ENCODE results near the gene OXER1.
"Not testable (repeated sequence)": the region's sequence is repeated elsewhere in the genome, so short reads cannot be mapped to it uniquely, and the experiment has no call there.

The OXER1 gene

DNA sequence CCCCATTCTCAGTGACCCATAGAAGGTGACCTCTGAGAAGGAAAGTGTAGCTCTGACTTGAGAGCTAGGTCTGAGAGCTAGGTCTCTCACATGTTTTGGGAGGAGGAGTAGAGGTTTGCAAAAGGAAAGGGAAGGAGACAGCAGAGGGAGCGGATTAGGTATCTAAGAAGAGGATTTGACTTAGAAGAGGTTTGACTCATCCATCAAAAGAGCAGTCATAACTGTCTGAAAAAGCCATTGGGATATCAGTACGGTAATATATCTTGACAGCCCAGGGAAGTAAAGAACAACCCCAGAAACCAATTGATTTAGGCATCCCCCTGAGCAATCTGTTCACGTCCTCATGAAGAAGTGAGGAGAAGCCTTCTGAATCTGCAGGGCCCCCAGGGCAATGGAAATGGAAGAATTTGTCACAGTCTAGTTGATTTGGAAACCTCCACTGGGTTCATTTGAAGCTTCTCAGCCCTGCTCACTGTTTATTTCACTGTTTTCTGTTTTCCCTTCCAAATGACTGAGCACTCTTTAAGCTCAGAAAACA, 19.3 kb downstream of the OXER1 start:
- no peak for DNase-seq

DNA sequence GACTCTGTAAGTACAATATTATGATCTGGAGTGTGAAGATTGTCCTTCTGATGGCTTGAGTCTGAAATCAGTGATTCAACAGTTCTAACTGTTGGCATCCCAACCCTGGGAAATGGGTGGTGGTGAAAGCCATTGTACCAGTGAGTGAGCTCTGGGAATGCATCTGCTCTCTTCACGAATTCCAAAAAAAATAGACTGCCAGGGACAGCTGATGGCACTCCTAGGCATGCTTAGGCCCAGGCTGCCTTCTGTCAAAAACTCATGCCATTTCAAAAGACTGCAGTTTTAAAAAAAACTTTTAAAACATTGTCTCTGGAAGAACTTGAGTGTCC, 20.3 kb downstream of the OXER1 start:
- no peak for DNase-seq

DNA sequence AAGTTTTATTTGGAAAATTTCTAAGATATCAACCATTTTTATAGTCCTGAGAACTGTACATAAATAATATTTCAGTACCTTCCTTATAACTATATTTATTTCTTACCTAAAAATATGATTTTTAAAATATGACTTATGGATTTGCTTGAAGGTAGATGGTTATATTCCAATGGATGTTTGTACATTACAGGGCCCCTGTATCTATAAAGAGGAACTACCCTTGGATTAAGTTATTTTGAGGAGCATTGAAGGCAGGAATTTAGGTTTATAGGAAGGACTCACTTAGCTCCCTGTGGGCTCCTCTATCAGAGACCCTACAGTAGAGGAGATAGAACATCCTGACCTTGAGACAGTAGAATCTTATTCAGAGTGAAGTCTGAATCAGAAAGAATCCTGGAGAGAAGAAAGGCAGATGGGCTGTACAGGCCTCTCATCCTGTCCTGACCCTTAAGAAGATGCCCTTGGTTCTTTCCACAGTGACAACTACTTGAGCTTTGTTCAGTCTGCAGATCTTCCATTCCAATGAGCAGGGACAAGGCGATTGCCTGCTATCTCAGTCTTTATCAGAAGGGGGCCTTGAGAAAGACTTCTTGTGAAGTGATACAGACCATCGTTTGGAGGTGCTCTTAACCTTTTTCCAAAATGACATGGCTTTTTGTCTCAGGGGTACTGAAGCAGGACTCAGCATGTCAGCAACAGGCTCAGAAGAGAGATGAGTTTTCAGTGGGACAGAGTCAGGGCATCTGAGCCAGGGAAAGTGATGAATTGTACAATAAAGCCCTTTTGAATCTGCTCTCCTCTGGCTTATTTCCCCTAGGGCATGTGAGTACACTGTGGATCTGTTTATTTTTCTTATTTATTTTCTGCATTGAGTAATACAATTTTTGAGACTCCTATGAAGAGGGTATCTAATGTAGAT, 20.9 kb downstream of the OXER1 start:
- DNase-seq: no peak

DNA sequence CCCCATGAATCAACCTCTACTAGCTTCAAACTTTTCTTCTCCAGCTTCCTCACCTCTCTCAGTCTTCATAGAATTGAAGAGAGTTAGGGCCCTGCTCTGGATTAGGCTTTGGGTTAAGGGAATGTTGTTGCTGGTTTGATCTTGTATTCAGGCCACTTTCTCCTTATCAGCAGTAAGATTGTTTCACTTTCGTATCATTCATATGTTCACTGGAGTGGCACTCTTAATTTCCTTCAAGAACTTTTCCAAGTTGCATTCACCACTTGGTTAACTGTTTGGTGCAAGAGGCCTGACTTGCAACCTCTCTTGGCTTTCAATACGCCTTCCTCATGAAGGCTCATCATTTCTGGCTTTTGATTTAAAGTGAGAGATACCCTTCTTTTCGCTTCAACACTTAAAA, 22.8 kb downstream of the OXER1 start:
- no peak for DNase-seq

DNA sequence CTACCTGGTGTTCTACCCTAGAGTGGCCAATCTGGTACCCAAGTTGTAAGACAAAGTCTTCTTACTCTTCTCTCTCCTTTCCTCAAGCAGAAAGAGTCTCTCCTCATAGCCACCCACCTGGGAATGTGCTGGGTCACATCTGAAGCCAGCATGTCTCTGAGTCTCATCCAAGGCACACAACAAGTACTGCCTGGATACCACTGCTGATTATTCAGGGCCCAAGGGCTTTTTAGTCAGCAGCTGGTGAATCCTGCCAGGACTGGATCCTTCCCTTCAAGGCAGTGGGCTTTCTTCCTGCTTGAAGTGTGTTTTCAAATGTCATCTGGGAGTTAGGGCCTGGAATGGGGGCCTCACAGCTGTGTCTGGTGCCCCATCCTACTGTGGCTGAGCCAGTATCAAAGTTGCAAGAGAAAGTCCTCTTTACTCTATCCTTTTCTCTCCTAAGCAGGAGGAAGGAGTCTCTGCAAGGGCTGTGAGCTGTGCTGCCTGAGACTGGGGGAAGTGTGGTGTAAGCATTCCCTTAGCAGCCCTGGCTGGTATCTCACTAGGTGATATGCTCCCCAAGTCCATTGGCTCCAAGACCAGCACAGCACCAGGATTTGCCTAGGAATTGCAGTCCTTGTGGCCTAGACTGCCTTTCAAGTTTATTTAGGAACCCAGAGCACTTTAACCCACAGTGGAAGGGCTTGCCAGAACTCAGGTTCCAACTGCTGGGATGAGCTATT, 27.2 kb downstream of the OXER1 start:
- no peak for DNase-seq

DNA sequence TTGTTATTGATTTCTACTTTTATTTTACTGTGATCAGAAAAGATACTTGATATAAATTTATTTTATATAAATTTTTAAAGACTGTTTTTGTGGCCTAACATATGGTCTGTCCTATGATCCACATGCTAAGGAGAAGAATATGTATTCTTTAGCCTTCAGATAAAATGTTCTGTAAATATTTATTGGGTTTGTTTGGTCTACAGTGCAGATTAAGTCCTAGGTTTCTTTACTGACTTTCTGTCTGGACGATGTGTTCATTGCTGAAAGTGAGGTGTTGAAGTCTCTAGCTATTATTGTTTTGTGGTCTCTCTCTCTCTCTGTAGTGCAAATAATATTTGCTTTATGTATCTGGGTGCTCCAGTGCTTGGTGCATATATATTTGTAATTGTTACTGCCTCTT, 30.1 kb downstream of the OXER1 start:
- DNase-seq: no peak

DNA sequence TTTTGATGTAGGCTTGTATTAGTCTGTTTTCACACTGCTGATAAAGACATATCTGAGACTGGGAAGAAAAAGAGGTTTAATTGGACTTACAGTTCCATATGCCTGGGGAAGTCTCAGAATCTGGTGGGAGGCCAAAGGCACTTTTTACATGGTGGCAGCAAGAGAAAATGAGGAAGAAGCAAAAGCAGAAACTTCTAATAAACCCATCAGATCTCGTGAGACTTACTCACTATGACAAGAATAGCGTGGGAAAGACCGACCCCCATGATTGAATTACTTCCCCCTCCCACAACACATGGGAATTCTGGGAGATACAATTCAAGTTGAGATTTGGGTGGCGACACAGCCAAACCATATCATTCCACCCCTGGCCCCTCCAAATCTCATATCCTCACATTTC, 32.6 kb downstream of the OXER1 start:
- not testable (repeated sequence) for DNase-seq

DNA sequence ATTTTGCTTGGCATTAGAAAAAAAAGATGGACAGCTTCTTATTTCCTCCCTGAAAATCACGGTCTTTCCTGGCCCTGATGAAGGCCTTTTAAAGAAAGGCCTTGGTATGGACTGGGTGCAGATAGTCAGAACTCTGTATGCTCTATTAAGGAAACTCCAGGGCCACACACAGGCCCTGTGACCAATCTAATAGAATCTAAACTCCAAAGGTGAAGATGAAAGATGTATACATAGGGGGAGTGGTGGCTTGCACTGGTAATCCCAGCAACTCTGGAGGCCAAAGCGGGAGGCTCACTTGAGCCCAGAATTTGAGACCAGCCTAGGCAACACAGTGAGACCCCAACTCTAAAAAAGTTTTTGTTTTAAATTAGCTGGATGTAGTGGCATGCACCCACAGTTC, 37.3 kb downstream of the OXER1 start:
- no peak for DNase-seq

DNA sequence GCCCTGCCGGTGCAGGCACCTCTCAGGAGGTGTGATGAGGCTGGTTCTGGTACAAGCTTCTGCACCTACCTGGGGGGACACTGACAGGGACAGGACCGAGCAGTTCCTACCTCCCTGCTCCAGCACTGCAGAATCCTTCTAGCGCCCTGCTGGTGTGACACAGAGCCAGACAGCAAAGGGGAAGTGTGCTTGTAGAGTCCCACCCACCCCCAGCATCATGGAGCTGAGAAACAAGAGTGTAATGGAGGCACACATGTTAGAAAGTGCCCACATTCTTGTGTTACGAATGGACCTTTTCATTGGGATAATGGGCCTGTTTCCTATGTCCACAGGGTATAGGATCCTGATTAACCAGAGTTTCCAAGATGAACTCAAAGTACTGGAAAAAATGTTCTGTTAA, 38.3 kb downstream of the OXER1 start:
- no peak for DNase-seq

DNA sequence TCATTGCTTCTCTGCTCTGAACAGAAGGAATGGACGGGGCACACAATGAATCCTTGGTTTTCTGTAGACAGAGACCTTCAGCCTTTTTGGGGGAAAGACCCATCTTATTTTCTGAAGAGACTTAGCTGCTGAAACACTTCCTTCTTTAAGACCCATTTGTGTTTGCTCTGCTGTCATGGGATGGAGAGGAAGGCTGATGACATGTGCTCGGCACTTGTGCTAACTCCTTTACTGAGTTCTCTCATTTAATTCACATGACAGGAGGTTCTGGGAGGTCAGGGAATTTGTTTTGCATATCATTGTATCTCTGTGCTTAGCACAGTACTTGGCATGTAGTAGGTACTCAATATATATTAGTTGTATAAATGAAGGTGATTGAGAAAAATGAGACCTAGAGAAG, 39.0 kb downstream of the OXER1 start:
- DNase-seq: no peak

DNA sequence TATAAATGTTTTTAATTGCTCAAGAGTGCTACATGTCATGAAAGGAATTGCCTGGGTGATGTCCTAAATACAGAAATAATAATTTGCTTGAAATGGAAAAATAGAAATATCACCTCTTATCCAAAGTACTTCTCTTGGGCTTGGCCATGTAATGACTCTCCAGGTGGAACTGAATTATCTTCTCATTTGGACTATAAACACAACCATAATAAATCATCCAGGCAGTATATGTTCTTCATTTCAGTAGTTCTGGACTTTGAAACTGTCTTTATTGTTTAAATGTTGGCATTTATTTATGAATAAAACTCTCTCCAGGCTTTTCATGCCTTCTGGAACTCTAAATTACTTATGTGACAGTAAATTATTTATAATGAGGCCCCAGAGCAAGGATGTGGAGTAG, 40.5 kb downstream of the OXER1 start:
- no peak for DNase-seq

DNA sequence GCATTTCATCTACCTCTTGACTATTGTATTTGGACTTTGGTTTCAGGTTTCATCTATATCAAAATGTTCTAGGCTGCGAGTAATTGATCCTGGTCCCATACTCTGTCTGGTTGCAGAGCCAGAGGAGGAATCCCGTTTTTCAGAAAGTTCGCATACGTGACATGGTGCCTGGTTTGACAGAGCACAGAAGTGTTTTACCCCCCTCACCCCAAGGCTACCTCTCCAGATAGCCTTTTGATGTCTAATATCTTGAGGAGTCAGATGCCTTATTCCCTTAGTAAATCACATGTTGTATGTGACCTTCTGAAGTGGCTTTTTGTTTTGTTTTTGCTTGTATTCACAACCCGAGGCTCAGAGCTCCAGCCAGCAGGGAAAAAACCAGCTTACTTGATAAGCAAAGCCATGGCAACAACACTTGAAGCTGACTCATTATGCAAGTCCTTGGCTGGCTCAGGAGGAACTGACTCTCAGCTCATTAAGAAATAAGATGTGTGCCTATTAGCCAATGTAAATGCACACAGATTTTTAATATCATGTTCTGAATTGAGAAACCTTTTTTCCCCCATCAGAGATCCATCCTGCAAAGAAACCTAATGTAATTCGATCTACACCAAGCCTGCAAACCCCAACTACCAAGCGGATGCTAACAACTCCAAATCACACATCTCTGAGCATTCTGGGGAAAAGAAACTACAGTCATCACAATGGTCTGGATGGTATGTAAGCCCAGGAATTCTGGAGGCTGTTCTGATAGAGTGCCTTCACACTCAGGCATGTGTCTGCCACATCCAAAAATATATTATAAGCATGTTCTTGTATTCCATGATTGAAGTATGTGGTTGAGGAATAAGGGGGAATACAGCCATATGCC, 41.4 kb downstream of the OXER1 start:
- DNase-seq: no peak

DNA sequence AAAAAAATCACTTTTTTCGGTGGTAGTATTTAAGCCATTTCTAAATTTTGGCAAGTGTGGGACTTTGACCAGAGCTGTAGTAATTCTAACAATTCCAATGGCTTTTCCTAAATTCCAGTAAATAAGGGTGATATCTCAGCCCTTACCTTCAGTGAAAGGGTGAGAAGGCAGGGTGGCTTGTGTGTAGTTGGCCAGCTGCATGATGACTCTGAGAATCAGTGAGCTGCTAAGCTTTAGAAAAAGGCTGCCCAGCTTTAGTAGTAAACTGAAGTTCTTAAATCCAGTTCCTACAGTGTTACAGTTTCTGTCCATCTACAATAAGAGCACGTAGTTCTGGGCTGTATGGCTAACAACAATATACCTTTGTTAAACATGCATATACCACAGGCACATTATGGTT, 42.0 kb downstream of the OXER1 start:
- DNase-seq: no peak

DNA sequence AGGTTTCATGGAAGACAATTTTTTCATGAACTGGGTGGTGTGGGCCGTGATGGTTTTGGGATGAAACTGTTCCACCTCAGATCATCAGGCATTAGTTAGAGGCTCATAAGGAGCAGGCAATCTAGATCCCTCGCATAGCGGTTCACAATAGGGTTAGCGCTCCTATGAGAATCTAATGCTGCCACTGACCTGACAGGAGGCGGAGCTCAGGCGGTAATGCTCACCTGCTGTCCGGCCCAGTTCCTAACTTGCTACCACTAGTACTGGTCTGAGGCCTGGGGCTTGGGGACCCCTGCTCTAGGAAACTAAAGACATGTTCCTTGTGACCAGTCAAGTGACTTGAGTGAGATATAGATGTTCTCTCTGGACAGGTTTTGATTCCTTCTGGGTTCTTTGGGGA, 49.2 kb downstream of the OXER1 start:
- DNase-seq: no peak

DNA sequence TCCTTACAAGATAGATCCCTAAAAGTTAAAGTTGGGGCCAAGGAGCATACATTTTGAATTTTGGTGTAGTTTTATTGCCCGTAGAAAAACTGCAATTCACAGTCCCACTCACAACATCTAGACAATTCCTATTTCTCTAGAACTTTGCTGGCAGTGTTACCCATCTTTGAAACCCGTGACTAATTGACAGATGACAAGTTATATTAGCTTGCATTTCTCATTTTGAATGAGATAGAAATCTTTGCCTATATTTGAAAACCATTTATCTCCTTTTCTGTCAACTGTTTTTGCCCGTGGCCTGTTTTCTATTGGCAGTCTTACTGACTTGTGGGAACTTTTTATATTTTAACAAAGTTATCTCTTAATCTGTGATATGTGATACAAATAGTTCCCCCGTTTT, 50.0 kb downstream of the OXER1 start:
- no peak for DNase-seq

DNA sequence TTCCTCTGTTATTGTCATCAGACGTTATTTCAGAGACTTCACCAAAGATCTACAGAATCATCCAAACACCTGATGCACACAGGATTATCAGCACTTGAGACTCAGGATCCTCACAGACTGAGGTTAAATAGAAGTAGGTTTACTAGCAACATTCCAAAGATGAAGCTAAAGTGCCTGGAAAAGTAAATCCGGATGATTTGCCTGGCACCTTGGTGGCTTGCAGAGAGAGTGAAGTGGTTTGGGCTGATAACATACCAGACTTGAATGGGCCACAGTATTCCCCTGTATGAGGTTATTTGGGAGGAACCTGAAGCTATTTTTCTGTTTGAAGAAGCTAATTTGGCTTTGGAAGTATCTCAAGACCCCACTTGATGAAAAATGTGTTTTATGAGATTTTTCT, 51.0 kb downstream of the OXER1 start:
- no peak for DNase-seq

Data from NCI-H524 treated with DMSO at 0.1 percent for 48 hours (cell line).